Measurements from ENCODE around the gene NOC3L. TPM values are rescaled to one million over a fixed set of nuclear protein-coding genes. Genes with fewer than 3 reads are reported as not detected.

NOC3L gene
- total RNA-seq, 4 donors from 2014 or later: 0.20 to 11.7 (median 3.4) TPM

DNA sequence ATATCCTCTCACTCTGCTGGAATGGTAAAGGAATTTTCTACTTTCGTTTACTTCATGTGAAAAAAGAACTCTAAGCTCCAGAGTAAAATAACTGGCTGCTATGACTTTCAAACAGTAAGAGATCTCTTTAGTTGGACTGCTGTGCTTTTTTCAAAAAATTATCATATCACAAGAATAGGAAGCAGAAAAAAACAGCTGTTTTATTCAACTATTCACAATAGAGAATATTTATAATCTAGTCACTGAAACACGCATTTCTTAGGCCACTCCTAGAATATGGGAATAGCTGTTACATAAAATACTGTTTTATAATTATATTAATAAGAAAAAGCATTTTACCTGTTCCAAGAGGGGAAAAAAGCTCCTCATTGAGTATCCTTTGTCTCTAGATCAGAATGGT lies 29.7 kb downstream of the NOC3L start:
- TF ChIP-seq, protein P1, sequence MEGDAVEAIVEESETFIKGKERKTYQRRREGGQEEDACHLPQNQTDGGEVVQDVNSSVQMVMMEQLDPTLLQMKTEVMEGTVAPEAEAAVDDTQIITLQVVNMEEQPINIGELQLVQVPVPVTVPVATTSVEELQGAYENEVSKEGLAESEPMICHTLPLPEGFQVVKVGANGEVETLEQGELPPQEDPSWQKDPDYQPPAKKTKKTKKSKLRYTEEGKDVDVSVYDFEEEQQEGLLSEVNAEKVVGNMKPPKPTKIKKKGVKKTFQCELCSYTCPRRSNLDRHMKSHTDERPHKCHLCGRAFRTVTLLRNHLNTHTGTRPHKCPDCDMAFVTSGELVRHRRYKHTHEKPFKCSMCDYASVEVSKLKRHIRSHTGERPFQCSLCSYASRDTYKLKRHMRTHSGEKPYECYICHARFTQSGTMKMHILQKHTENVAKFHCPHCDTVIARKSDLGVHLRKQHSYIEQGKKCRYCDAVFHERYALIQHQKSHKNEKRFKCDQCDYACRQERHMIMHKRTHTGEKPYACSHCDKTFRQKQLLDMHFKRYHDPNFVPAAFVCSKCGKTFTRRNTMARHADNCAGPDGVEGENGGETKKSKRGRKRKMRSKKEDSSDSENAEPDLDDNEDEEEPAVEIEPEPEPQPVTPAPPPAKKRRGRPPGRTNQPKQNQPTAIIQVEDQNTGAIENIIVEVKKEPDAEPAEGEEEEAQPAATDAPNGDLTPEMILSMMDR (IDR thresholded peaks at IDR 0.05): no peak
- TF ChIP-seq EP300 (IDR thresholded peaks at IDR 0.05; ENCODE audit: low read depth) (no peak), POLR2A (IDR thresholded peaks at IDR 0.05) (no peak), POLR2AphosphoS5 (IDR thresholded peaks at IDR 0.05) (no peak)
- Histone ChIP-seq H3K27me3 (no peaks in the 10 kb centered on the region), H3K9me3 (no peaks in the 10 kb centered on the region), H3K36me3 (peaks cover 0 to 55% (median 25%) of the 10 kb centered on the region in 4 donors), H3K4me1 (no peaks in the 10 kb centered on the region), H3K4me3 (no peak overlapping the region), H3K27ac (no peak overlapping the region)
- 88 to 91% methylated on average over 2 of the region's 2 CpGs for WGBS, 2 donors (ENCODE audit: low coverage in 1 of 2)
- no peak for DNase-seq
- intact Hi-C loops (cut with DNase I; ENCODE audit: low total_unique reads) (no loop called here), in situ Hi-C loops (cut with MboI; ENCODE audit: low pct_ligation_motif_present in 1 of 4, low pct_unique_long_range_greater_than_20kb in 1 of 4, low sequenced_read_pairs in 3 of 4) (no loop called here)

GRCh38 chr10:94328613-94329012 lies 34.1 kb downstream of the NOC3L start:
- no peak overlapping the region for H3K27ac ChIP-seq
- H3K9me3 ChIP-seq: no peaks in the 10 kb centered on the region
- no peaks in the 10 kb centered on the region for H3K4me1 ChIP-seq
- no peak for DNase-seq
- H3K36me3 ChIP-seq: peaks cover 0 to 55% (median 20%) of the 10 kb centered on the region in 4 donors
- intact Hi-C loops (cut with DNase I; ENCODE audit: low total_unique reads) (loop anchor here (10.0 kb wide), 1 partner anchor 254 kb away; no protein-coding TSS in a partner anchor), in situ Hi-C loops (cut with MboI; ENCODE audit: low pct_ligation_motif_present in 1 of 4, low pct_unique_long_range_greater_than_20kb in 1 of 4, low sequenced_read_pairs in 3 of 4) (no loop called here)
- 91 to 93% methylated on average over 3 of the region's 3 CpGs for WGBS, 2 donors (ENCODE audit: low coverage in 1 of 2)
- no peak for TF ChIP-seq POLR2AphosphoS5 (IDR thresholded peaks at IDR 0.05)
- no peak for TF ChIP-seq EP300 (IDR thresholded peaks at IDR 0.05; ENCODE audit: low read depth)
- TF ChIP-seq, protein P1 (IDR thresholded peaks at IDR 0.05): no peak
- no peak for TF ChIP-seq POLR2A (IDR thresholded peaks at IDR 0.05)
- H3K4me3 ChIP-seq: no peak overlapping the region
- no peaks in the 10 kb centered on the region for H3K27me3 ChIP-seq

GRCh38 chr10:94327649-94328048 lies 35.1 kb downstream of the NOC3L start:
- H3K27me3 ChIP-seq: no peaks in the 10 kb centered on the region
- H3K4me1 ChIP-seq: no peaks in the 10 kb centered on the region
- no peak overlapping the region for H3K4me3 ChIP-seq
- 90 to 95% methylated on average over 1 of the region's 1 CpG for WGBS, 2 donors (ENCODE audit: low coverage in 1 of 2)
- H3K9me3 ChIP-seq: no peaks in the 10 kb centered on the region
- peak overlapping the region in 1 of 4 donors; percentile 15 for H3K27ac ChIP-seq
- DNase-seq: no peak
- in situ Hi-C loops (cut with MboI; ENCODE audit: low pct_ligation_motif_present in 1 of 4, low pct_unique_long_range_greater_than_20kb in 1 of 4, low sequenced_read_pairs in 3 of 4) (no loop called here), intact Hi-C loops (cut with DNase I; ENCODE audit: low total_unique reads) (loop anchor here (10.0 kb wide), 1 partner anchor 253 kb away; no protein-coding TSS in a partner anchor)
- H3K36me3 ChIP-seq: peaks cover 0 to 48% (median 22%) of the 10 kb centered on the region in 4 donors
- no peak for TF ChIP-seq POLR2A (IDR thresholded peaks at IDR 0.05)
- TF ChIP-seq POLR2AphosphoS5 (IDR thresholded peaks at IDR 0.05): no peak
- TF ChIP-seq, protein P1 (IDR thresholded peaks at IDR 0.05): no peak
- no peak for TF ChIP-seq EP300 (IDR thresholded peaks at IDR 0.05; ENCODE audit: low read depth)

DNA sequence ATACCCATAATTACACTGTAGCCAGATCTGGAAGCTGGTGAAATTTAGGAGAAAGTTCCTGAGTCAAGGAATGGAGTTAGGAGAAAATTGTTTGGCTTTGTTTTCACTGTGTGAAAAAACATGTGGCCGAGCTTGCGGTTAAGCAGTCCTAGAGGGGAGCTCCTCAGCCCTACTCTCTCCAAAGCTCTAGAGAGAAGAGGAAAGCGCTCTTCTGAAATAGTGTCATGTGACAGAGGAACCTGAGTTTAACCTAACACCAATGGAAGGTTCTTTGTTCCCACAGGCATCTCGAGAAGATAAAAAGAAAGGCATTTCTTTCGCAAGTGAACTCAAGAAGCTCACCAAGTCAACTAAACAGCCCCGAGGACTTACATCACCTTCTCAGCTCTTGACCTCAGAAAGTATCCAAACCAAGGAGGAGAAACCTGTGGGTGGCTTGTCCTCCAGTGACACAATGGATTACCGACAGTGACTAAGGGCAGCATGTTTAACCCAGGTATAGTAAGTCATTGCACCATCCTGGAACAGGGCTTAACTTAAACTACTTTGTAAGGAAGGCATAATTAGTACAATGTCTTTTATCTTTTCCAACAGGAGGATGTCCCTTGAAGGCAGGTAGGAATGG lies 38.0 kb downstream of the NOC3L start:
- DNase-seq: no peak
- in situ Hi-C loops (cut with MboI; ENCODE audit: low pct_ligation_motif_present in 1 of 4, low pct_unique_long_range_greater_than_20kb in 1 of 4, low sequenced_read_pairs in 3 of 4): loop anchor here in 2 of 4 donors (25.0 kb wide), 1 partner anchor 412 kb away; no protein-coding TSS in a partner anchor
- no peak overlapping the region for H3K4me3 ChIP-seq
- no peaks in the 10 kb centered on the region for H3K27me3 ChIP-seq
- H3K36me3 ChIP-seq: peaks cover 0 to 48% (median 20%) of the 10 kb centered on the region in 4 donors
- no peaks in the 10 kb centered on the region for H3K9me3 ChIP-seq
- no peak overlapping the region for H3K27ac ChIP-seq
- 96 to 97% methylated on average over 5 to 7 of the region's 7 CpGs for WGBS, 2 donors (ENCODE audit: low coverage in 1 of 2)
- H3K4me1 ChIP-seq: no peaks in the 10 kb centered on the region
- intact Hi-C loops (cut with DNase I; ENCODE audit: low total_unique reads): loop anchor here (10.0 kb wide), 1 partner anchor 250 kb away; no protein-coding TSS in a partner anchor
- TF ChIP-seq, protein P1 (IDR thresholded peaks at IDR 0.05): no peak
- TF ChIP-seq EP300 (IDR thresholded peaks at IDR 0.05; ENCODE audit: low read depth): no peak
- no peak for TF ChIP-seq POLR2AphosphoS5 (IDR thresholded peaks at IDR 0.05)
- TF ChIP-seq POLR2A (IDR thresholded peaks at IDR 0.05): no peak

Measured in transverse colon (tissue), 4 donors.